Ascending aorta (tissue), 2 donors: Measurements from ENCODE around the gene TMEM183A. TPM values are rescaled to one million over a fixed set of nuclear protein-coding genes. Genes with fewer than 3 reads are reported as not detected.

Experiments
- DNase-seq, 2 donors: peaks; one replicate each; pipeline ENCODE4 v3.0.0-alpha.2; 2019; ENCODE audit warnings: low spot score in 2 of 2
- H3K27ac ChIP-seq, 2 donors: fragments of 200-600 bp; sonication (generic); one replicate each; pipeline ENCODE4 v1.5.1; 2016 to 2017; ENCODE audit warnings: mild to moderate bottlenecking in 1 of 2
- H3K27me3 ChIP-seq: fragments of 200-600 bp; sonication (generic); one replicate; pipeline ENCODE4 v1.5.1; 2017
- H3K36me3 ChIP-seq, 2 donors: fragments of 200-600 bp; sonication (generic); one replicate each; pipeline ENCODE4 v1.5.1; 2016
- H3K4me1 ChIP-seq, 2 donors: fragments of 200-600 bp; sonication (generic); one replicate each; pipeline ENCODE4 v1.5.1; 2016 to 2017; ENCODE audit warnings: mild to moderate bottlenecking in 1 of 2
- H3K4me3 ChIP-seq, 2 donors: fragments of 200-600 bp; sonication (generic); one replicate each; pipeline ENCODE4 v1.5.1; 2016 to 2017; ENCODE audit warnings: mild to moderate bottlenecking in 1 of 2
- H3K9me3 ChIP-seq, 2 donors: fragments of 200-600 bp; sonication (generic); one replicate each; pipeline ENCODE4 v1.5.1; 2016
- intact Hi-C: fragments of 100-400 bp; cut with DNase I; formaldehyde crosslinking; loops from one replicate; pipeline ENCODE4 v1.15.1; 2023
- total RNA-seq: library from RNA; depleted of rRNA; stranded (reverse); fragments of >200 nt; gene quantifications from one replicate; pipeline ENCODE4 v1.1.0, GENCODE V29; 2016
- TF ChIP-seq, protein P1 (sequence below), 3 experiments: fragments of 200-600 bp in 2 of 3; fragments of 450-650 bp in 1 of 3; sonication (generic) in 2 of 3; IDR thresholded peaks; one replicate each; pipeline ENCODE4 v1.5.1; 2016 to 2019; ENCODE audit warnings: antibody characterized with exemption in 3 of 3, mild to moderate bottlenecking in 1 of 3, moderate library complexity in 1 of 3

The TMEM183A gene
- total RNA-seq, 1 donor from 2014 or later: 44.6 TPM

DNA sequence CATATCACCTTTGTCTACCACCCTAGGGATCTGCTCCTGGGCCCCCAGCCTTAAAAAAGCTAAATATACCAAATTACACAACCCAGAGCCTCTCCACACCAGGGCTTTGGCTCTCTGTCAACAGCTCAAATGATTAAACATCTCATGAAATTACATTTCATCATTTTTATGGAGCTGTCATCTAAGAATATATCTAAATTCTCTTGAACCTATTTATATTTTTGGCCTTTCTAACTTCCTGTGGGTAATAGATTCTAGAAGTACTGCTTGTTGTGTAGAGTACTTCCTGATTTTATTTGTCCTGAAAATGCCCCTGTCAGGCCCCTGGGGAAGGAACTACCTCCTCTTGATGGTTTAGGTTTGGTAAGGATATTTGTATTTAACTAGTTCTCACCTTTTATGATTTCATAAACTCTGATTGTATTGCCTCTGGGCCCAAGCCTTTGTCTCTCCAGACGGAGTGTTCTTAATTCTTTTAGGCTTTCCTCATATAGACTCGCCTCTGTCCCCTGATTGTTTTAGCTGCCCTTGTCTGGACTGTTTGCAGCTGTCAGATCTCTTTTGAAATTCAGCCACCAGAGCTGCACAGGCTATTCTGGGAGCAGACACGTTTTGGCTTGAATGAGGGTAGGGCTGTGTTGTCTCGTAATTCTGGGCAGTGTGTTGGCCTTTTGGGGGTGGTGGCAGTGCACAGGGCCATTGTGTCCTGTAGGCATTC lies 62.0 kb downstream of the TMEM183A start:
- peak overlapping the region; percentile 57 to 72 for H3K27ac ChIP-seq
- intact Hi-C loops: no loop called here
- no peak for DNase-seq
- peaks cover 0 to 7% of the 10 kb centered on the region in 2 donors for H3K4me1 ChIP-seq
- H3K27me3 ChIP-seq: no peaks in the 10 kb centered on the region
- no peak overlapping the region for H3K4me3 ChIP-seq
- H3K36me3 ChIP-seq: peaks cover 0 to 10% of the 10 kb centered on the region in 2 donors
- no peaks in the 10 kb centered on the region for H3K9me3 ChIP-seq
- TF ChIP-seq, protein P1, sequence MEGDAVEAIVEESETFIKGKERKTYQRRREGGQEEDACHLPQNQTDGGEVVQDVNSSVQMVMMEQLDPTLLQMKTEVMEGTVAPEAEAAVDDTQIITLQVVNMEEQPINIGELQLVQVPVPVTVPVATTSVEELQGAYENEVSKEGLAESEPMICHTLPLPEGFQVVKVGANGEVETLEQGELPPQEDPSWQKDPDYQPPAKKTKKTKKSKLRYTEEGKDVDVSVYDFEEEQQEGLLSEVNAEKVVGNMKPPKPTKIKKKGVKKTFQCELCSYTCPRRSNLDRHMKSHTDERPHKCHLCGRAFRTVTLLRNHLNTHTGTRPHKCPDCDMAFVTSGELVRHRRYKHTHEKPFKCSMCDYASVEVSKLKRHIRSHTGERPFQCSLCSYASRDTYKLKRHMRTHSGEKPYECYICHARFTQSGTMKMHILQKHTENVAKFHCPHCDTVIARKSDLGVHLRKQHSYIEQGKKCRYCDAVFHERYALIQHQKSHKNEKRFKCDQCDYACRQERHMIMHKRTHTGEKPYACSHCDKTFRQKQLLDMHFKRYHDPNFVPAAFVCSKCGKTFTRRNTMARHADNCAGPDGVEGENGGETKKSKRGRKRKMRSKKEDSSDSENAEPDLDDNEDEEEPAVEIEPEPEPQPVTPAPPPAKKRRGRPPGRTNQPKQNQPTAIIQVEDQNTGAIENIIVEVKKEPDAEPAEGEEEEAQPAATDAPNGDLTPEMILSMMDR (IDR thresholded peaks at IDR 0.05): no peak

DNA sequence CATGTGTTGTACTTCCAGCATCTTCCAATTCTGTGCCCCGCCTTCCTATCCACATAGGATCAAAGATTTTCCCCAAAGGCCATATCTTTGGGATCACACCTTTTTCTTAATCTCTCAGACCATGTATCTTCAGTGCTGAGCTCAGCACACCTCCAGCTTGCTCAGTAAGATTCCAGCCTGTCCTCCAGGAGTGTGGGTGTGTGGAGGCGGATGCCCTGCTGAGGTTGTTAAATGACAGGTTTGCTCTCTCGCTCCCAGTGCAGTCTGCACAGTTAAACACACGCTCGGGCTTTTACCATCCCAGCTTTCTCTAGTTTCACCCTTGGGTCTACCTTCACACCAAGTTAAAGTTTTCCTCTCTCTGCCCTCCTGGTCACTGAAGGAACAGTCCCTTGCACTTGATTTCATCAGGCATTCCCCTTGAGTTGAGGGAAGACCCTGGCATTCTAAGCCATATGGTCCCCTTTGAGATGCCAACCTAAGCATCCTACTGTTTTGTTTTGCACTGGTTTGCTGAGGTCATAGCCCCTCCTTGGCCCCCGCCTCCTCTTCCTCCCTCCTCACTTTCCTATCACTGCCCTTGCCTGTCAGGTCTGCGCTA lies 64.9 kb downstream of the TMEM183A start:
- no peaks in the 10 kb centered on the region for H3K9me3 ChIP-seq
- H3K36me3 ChIP-seq: peaks cover 0 to 10% of the 10 kb centered on the region in 2 donors
- intact Hi-C loops: no loop called here
- H3K27me3 ChIP-seq: no peaks in the 10 kb centered on the region
- H3K4me1 ChIP-seq: peaks cover 0 to 7% of the 10 kb centered on the region in 2 donors
- H3K4me3 ChIP-seq: no peak overlapping the region
- no peak overlapping the region for H3K27ac ChIP-seq
- TF ChIP-seq, protein P1 (IDR thresholded peaks at IDR 0.05): no peak
- no peak for DNase-seq

DNA sequence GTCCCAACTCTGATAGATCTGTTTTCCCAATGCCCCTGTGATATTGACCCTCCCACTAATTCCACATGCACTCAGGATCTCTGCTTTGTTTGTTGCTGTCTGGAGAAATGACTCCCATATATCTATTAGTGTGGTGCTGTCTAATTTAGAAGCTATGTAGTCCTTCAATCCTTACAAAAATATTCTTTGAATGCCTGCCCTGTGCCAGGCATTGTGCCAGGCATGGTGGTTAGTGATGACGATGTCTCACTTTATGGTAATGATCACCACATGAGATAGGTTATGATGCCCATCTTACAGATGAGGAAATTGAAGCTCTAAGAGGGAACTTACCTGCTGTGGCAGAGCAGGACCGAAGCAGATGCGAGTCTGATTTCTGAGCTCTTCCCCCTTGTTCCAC lies 65.7 kb downstream of the TMEM183A start:
- Histone ChIP-seq H3K4me3 (no peak overlapping the region), H3K4me1 (peaks cover 0 to 7% of the 10 kb centered on the region in 2 donors), H3K9me3 (no peaks in the 10 kb centered on the region), H3K36me3 (peaks cover 0 to 10% of the 10 kb centered on the region in 2 donors), H3K27me3 (no peaks in the 10 kb centered on the region), H3K27ac (no peak overlapping the region)
- TF ChIP-seq, protein P1 (IDR thresholded peaks at IDR 0.05): no peak
- intact Hi-C loops: no loop called here
- no peak for DNase-seq

DNA sequence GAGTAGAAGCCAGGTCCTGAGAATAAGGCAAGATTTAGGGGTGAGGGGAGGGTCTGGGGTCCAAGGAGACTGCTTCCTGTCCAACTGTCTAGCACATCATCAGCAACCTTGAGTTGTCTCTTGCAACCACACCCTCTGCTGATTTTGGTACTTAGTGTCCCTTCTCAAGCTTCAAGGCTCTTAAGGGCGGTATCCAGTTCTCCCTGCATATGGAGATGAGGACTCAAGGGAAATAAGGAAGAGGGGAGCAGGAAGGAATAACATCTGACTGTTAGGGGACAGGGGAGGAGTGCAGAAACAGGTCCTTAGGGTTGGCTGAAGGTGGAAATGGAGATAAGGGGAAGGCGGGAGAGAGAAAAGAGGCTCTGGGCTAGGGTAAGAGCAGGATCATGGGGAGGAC lies 66.3 kb downstream of the TMEM183A start:
- no peak for DNase-seq
- H3K4me3 ChIP-seq: no peak overlapping the region
- H3K27ac ChIP-seq: no peak overlapping the region
- peaks cover 0 to 10% of the 10 kb centered on the region in 2 donors for H3K36me3 ChIP-seq
- TF ChIP-seq, protein P1 (IDR thresholded peaks at IDR 0.05): no peak
- peaks cover 0 to 5% of the 10 kb centered on the region in 2 donors for H3K4me1 ChIP-seq
- H3K27me3 ChIP-seq: no peaks in the 10 kb centered on the region
- intact Hi-C loops: no loop called here
- no peaks in the 10 kb centered on the region for H3K9me3 ChIP-seq

Other genes starting within 250 kb of the TMEM183A start
- 61.7 TPM for gene KDM5B, start 199.0 kb upstream of the TMEM183A start, total RNA-seq
- gene PCAT6, start 196.4 kb upstream of the TMEM183A start, total RNA-seq: not detected
- gene RABIF, start 118.2 kb upstream of the TMEM183A start, total RNA-seq: 1.9 TPM
- 17.8 TPM for gene KLHL12, start 80.1 kb upstream of the TMEM183A start, total RNA-seq
- 67.9 TPM for gene ADIPOR1, start 49.1 kb upstream of the TMEM183A start, total RNA-seq
- 97.4 TPM for gene CYB5R1, start 40.1 kb upstream of the TMEM183A start, total RNA-seq
- gene PPFIA4, start 19.1 kb downstream of the TMEM183A start, total RNA-seq: 22.2 TPM
- not detected for gene MYOG, start 78.6 kb downstream of the TMEM183A start, total RNA-seq
- 2.0 TPM for gene ADORA1, start 120.4 kb downstream of the TMEM183A start, total RNA-seq
- not detected for gene MYBPH, start 168.5 kb downstream of the TMEM183A start, total RNA-seq
- 73.8 TPM for gene CHI3L1, start 179.3 kb downstream of the TMEM183A start, total RNA-seq
- not detected for gene CHIT1, start 222.3 kb downstream of the TMEM183A start, total RNA-seq